IPS DF 6.9 (cell line): ENCODE results near the gene NOG.

Source experiments
- DNase-seq: peaks from one replicate; pipeline ENCODE4 v3.0.0-alpha.2; 2013; ENCODE audit warnings: low read depth, low spot score
- H3K27ac ChIP-seq: one replicate; pipeline ENCODE4 v1.5.1; 2013; ENCODE audit warnings: low read length, control low read depth
- H3K27me3 ChIP-seq: 2 replicates; pipeline ENCODE4 v1.6.1; 2013; ENCODE audit warnings: mild to moderate bottlenecking, low read length; ENCODE audit not compliant: control insufficient read depth, insufficient read depth
- H3K36me3 ChIP-seq: 2 replicates; pipeline ENCODE4 v1.6.1; 2013; ENCODE audit warnings: low read length; ENCODE audit not compliant: control insufficient read depth, insufficient read depth
- H3K4me1 ChIP-seq: 2 replicates; pipeline ENCODE4 v1.6.1; 2013; ENCODE audit warnings: low read length; ENCODE audit not compliant: control insufficient read depth, insufficient read depth
- H3K4me3 ChIP-seq: 2 replicates; pipeline ENCODE4 v1.5.1; 2013; ENCODE audit warnings: mild to moderate bottlenecking, low read length
- H3K9me3 ChIP-seq: 2 replicates; pipeline ENCODE4 v1.6.1; 2013; ENCODE audit warnings: low read length, inconsistent platforms; ENCODE audit not compliant: control insufficient read depth, insufficient read depth
- WGBS: extraction: QIAGEN DNeasy Blood & Tissue Kit; methylation state at CpG from one replicate; pipeline ENCODE4 v1.1.7; 2013; ENCODE audit warnings: mixed read lengths, missing lambda C conversion rate; ENCODE audit not compliant: insufficient read length, insufficient coverage; 5-methylcytosine and 5-hydroxymethylcytosine counted together

Gene NOG

DNA sequence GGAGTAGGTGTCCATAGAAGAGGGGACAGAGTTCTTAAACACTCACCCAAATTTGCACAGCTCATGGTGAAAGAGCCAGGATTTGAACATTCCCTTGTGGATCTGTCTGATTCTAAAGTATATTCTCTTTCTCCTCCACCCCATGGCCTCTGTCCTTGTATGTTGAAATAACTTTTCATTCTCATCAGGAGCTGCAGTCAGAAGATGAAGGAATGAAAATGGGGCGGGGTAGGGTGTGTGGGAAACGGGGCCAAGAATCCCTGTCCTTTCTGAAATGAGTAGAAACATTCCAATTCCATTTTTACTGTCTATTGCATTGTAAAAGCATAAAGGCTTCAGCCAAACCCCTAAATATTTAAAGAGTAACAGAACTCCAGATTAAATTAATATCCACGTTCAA lies 42.8 kb downstream of the NOG start:
- Histone ChIP-seq H3K36me3 (no peaks in the 10 kb centered on the region), H3K4me1 (no peaks in the 10 kb centered on the region), H3K9me3 (no peaks in the 10 kb centered on the region), H3K27me3 (no peaks in the 10 kb centered on the region), H3K27ac (no peak overlapping the region), H3K4me3 (no peak overlapping the region)
- no CpG with 5 or more reads among the region's 3 CpGs for WGBS
- DNase-seq, result no peak

DNA sequence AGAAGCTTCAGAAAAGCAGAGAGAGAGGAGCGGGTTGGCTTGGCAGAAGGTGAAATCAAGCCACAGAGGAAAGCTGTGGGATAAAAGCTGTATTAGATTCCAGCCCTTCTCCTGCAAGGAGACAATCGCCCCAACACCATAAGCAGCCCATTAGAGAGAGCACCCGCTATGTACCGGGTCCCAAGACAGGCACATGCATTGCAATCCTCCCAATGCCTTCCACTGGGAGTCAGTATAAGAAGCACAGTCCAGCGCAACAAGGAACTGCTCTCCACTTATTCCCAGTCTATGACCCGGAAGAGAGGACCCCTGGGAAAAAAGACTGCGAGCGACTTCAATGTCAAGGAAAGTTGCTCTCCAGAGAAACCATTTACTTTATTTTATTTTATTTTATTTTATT lies 43.8 kb downstream of the NOG start:
- Histone ChIP-seq H3K27me3 (no peaks in the 10 kb centered on the region), H3K9me3 (no peaks in the 10 kb centered on the region), H3K4me3 (no peak overlapping the region), H3K4me1 (no peaks in the 10 kb centered on the region), H3K27ac (no peak overlapping the region), H3K36me3 (no peaks in the 10 kb centered on the region)
- DNase-seq, result no peak
- WGBS, result no CpG with 5 or more reads among the region's 8 CpGs

DNA sequence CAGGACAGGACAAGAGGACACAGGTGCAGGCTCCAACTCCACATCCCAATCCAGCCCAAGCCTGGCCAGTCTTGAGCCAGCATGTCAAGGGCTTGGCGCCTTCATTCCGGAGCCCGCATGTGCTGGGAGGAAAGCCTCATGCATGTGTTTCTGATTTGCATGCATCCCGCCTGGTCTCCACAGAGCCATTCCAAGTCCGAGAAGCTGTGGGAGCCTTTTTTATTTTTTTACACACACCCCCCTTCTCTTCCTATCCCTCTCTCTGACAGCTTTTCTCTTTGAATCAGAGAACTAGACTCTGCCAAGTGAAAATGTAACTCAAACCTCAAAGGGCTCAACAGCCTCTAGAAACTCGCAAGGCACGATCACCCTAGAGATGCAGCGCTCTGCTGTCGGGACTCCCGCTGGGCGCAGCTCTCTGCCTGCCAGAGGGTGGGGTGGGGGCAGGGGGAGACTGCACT lies 45.1 kb downstream of the NOG start:
- WGBS, result no CpG with 5 or more reads among the region's 11 CpGs
- DNase-seq, result no peak

DNA sequence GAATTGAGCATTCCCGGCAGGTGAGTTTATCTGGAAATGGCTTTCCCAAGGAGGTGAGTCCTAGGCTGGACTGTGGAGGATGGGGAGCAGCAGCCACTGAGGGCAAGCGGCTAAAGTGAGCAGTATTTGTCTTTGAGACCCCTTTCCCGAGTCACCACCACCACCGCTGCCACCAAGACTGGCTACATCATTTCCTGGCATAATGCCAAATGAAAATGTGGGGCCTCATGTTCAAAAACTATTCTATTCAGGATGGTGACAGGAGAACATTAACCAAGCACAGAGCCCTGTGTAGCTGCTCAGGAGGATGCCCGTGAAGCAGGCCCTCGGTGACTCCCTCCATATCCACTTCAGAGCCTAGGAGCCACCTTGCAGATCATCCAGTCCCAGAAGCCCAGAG lies 46.0 kb downstream of the NOG start:
- WGBS, result no CpG with 5 or more reads among the region's 6 CpGs
- Histone ChIP-seq H3K27ac (no peak overlapping the region), H3K4me1 (no peaks in the 10 kb centered on the region), H3K4me3 (no peak overlapping the region), H3K9me3 (no peaks in the 10 kb centered on the region), H3K27me3 (no peaks in the 10 kb centered on the region), H3K36me3 (no peaks in the 10 kb centered on the region)
- DNase-seq, result no peak

More for the DNA sequence above, 45.1 kb downstream of the NOG start:
- Histone ChIP-seq H3K27ac (no peak overlapping the region), H3K9me3 (no peaks in the 10 kb centered on the region), H3K4me3 (no peak overlapping the region), H3K4me1 (no peaks in the 10 kb centered on the region), H3K27me3 (no peaks in the 10 kb centered on the region), H3K36me3 (no peaks in the 10 kb centered on the region)

DNA sequence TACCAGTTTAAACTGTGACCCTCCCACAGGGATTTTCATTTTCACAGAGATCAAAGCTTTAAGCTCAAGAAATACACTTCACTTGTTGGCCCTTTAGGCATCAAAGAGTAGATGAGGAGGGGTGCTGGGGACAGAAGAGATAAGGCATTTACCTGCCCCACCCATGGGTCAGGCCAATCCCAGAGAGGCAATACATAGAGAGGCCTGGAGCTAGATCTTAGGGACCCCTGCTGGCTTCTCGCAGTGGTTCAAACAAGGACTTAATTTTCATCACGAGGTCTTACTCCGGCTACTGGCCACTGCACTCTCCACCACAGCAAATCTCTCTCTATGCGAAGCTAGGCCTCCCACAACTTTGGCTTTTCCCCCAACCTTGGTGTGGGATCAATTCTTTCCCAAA lies 46.6 kb downstream of the NOG start:
- Histone ChIP-seq H3K27ac (no peak overlapping the region), H3K27me3 (no peaks in the 10 kb centered on the region), H3K4me1 (no peaks in the 10 kb centered on the region), H3K9me3 (no peaks in the 10 kb centered on the region), H3K36me3 (no peaks in the 10 kb centered on the region), H3K4me3 (no peak overlapping the region)
- WGBS, result no CpG with 5 or more reads among the region's 4 CpGs
- DNase-seq, result no peak

DNA sequence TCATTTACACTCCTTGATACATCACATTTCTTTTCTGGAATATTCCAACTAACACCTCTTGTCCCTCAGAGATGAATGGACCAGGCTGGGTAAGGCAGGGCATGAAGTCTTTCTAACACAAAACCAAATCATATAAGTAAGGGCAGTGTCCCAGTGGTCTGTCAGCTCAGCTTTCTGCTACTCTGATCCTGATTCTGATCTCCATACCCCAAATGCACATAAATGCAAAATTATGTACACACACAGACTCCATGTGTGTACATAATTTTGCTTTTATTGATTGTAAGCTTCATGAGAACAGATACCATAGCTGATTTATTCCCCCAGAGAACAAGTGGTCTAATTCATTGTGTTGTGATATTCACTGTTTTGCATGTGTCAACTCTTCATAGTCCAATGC lies 47.9 kb downstream of the NOG start:
- Histone ChIP-seq H3K36me3 (no peaks in the 10 kb centered on the region), H3K4me3 (no peak overlapping the region), H3K4me1 (no peaks in the 10 kb centered on the region), H3K27me3 (no peaks in the 10 kb centered on the region), H3K9me3 (no peaks in the 10 kb centered on the region), H3K27ac (no peak overlapping the region)
- DNase-seq, result no peak

DNA sequence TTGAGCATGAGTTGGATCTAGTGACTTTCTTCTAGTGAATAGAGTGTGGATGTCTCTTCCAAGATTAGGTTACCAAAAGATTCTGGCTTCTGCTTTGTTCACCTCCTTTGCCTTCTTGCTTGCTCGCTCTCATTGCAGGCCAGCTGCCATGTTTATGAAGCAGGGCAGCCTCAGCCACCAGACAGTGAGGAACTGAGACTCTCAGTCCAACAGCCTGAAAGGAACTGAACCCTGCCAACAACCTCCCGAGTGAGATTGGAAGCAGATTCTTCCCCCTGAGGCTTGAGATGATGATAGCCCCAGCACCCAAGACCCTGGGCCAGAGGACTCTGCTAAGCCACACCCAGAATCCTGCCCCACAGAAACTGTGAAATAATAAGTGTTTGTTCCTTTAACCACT lies 48.4 kb downstream of the NOG start:
- no peaks in the 10 kb centered on the region for H3K27me3 ChIP-seq
- no peaks in the 10 kb centered on the region for H3K4me1 ChIP-seq
- no CpG with 5 or more reads among the region's 2 CpGs for WGBS
- H3K9me3 ChIP-seq, result no peaks in the 10 kb centered on the region
- no peaks in the 10 kb centered on the region for H3K36me3 ChIP-seq
- H3K4me3 ChIP-seq, result no peak overlapping the region
- DNase-seq, result no peak
- no peak overlapping the region for H3K27ac ChIP-seq

DNA sequence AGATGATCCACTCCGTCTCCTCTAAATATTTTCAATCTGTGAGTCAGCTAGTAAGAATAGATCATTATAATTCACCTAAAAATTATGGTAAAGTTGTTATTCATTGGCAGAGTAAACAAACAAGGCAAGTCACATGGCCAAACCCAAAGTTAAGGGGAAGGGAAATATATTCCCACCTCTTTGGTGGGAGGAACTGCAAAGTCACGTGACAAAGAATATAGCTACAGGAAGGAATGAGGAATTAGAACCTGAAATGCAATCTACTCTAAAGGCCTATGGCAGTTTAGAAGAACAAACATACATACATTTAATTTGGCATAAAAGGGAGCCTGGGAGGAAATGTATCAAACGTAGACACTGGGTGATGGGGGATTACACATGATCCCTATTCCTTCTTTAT lies 48.9 kb downstream of the NOG start:
- Histone ChIP-seq H3K4me1 (no peaks in the 10 kb centered on the region), H3K27me3 (no peaks in the 10 kb centered on the region), H3K4me3 (no peak overlapping the region), H3K36me3 (no peaks in the 10 kb centered on the region), H3K27ac (no peak overlapping the region), H3K9me3 (no peaks in the 10 kb centered on the region)
- WGBS, result no CpG with 5 or more reads among the region's 3 CpGs
- no peak for DNase-seq
